HG02588 (cell line): ENCODE data around the gene CASP8.
"Not testable (repeated sequence)": the region's sequence is repeated elsewhere in the genome, so short reads cannot be mapped to it uniquely, and the experiment has no call there.

Experiments
- ATAC-seq: cut with Tn5 transposase; IDR thresholded peaks from one replicate; pipeline ENCODE4 v1.9.1; 2021; ENCODE audit warnings: mild to moderate bottlenecking, moderate library complexity; ENCODE audit not compliant: unreplicated experiment

The CASP8 gene

DNA sequence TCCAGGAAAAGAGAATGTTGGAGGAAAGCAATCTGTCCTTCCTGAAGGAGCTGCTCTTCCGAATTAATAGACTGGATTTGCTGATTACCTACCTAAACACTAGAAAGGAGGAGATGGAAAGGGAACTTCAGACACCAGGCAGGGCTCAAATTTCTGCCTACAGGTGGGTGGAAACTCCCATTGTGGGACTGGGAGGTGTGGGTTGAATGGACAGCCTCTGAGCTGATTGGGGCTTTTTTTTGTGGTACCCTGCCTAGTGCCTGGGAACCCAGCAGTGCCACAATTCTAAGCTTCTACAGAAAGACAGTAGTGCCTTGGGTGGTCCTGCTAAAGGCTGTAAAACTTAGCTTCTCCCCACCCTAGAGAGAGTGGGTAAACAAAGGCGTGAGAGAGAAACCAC lies 6.3 kb downstream of the CASP8 start:
- ATAC-seq = no peak

GRCh38 chr2:201267278-201268030 lies 7.1 kb downstream of the CASP8 start:
- ATAC-seq = no peak

DNA sequence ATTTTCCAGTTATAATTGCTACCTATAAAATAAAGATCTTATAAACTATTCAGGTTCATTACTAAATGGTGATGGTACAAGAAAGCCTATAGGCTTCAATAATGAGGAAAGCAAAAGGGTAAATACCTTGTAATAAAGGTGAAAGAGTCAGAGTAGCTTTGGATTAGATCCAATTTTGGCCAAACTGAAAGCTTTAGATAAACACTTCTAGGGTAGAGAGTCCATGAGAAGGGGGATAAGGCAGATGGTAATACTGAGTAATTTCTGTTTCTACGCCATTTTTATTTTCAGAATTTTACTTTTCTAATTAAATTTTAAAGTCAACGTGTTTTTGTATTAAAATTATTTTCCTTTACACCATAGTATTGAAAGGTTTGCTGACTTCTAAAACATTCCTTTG lies 9.4 kb downstream of the CASP8 start:
- ATAC-seq = no peak

GRCh38 chr2:201270293-201271001 lies 10.1 kb downstream of the CASP8 start:
- no peak for ATAC-seq

DNA sequence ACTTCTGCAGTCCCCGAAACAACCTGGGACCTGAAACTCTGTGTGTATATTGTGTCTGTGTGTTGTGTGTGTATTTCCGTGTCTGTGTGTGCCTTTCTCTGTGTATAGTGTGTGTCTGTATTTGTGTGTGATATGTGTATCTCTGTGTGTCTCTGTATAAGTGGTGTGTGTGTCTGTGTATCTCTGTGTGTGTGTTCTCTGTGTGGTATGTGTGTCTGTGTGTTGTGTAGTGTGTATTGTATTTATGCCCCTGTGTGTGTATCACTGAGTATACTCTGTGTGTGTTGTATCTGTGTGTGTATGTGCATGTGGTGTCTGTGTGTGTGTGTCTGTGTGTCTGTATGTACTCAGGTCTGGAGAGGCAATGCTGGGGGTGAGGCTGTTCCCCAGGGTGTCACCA lies 11.6 kb downstream of the CASP8 start:
- no peak for ATAC-seq

GRCh38 chr2:201273330-201273983 lies 13.1 kb downstream of the CASP8 start:
- ATAC-seq = no peak

GRCh38 chr2:201275069-201275468 lies 14.7 kb downstream of the CASP8 start:
- ATAC-seq = no peak

DNA sequence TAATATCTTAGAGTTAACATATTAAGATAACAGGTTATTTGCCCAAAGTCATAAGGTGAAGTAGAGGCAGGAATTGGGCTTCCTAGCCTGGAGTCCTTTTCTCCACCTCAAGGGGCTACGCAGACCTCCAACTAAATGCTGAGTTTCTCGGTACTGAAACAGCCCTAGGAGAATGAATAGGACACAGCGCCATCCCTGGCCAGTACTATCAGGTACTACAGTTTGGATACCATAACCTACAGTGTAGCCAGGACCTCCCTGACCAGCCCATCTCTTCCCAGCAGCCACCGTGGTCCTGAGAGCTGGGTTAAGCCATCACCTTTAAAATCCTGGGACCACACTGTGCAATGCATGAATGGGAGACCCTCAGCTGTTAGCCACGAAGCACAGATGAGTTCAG lies 15.7 kb downstream of the CASP8 start:
- ATAC-seq = no peak

- no peak for ATAC-seq
These were observed 16.2 kb downstream of the CASP8 start for GRCh38 chr2:201276511-201276910.

DNA sequence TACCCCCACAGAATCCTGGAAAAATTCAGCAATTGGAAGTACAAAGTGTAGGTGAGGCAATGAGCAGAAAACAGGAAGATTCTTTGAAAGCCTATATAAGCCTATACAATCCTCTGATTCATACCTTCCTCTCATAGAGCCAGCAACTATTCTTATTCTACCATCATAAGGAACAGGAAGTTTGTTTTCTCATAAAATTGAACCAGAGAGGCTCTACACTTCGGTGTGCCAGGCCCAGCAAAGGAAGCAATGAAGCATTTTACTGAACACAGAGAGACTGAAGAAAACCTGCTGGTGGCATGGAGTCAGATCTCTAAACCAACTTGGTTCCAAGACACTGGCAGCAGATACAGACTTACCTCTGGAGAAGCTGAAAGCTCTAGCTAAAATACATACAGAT lies 18.7 kb downstream of the CASP8 start:
- no peak for ATAC-seq

DNA sequence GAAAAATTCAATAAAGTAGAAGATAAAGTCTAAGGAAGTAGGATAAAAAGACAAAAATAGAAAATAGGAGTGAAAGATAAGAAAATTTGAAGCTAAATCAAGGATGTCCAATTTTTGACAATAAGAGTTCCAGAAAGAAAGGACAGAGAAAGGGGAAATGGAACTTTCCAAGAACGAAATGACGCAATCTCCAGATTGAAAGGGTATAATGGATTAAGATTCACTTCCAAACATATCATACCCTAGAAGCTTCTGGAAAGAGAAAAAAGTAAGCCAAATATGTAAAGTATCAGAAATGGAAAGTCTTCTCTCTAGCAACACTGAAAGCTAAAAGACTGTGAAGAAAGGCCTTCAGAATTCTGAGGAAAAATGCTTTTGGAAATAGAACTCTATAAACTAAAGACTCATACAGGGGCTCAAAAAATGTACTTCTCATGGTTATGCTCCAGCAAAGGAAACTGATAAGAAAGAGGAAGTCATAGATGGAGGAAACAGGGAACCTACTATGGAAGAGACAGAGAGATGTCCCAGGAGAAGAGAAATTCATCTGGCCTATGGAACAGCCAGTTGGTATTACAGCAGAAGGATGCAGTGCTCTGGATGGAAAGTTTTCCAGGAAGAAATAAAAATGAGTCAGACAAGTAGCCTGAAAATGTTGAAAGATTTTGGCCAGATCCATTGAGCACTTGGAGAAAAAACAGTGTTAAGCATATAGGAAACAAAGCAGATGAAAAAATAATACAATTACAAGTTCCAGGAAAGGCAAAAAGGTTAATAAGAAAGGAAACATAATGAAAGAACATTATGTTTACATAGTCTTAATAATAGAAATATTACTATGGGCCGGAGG lies 20.1 kb downstream of the CASP8 start:
- ATAC-seq = no peak

DNA sequence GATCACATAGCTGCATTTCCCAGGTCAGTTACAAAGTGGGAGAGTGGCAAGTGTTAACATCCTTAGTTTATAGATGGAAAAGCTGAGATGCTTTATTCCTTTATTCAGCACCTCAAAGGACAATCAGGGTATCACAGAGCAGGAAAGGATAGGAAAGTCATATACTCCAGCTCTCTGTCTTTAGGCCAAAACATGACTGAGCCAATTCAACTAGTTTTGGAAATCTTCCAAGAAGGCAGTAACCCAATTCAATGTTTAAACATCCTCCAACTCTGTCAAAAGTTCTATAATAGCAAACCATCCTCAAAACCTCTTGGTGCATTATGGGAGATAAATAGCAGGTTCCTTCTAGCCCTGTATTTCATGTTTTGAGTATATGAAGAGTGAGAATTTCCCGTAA lies 25.2 kb downstream of the CASP8 start:
- ATAC-seq = no peak

DNA sequence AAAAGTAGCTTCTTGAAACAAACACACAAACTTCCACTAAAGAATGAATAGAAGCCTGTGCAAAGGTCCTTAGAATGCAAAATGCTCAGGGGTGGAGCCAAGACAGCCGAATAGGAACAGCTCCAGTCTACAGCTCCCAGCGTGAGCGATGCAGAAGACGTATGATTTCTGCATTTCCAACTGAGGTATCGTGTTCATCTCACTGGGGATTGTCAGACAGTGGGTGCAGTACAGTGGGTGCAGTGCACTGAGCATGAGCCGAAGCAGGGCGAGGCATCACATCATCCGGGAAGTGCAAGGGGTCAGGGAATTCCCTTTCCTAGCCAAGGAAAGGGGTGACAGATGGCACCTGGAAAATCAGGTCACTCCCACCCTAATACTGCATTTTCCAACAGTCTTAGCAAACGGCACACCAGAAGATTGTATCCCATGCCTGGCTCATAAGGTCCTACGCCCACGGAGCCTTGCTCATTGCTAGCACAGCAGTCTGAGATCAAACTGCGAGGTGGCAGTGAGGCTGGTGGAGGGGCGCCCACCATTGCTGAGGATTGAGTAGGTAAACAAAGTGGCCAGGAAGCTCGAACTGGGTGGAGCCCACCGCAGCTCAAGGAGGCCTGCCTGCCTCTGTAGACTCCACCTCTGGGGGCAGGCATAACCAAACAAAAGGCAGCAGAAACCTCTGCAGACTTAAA lies 30.3 kb downstream of the CASP8 start:
- ATAC-seq = not testable (repeated sequence)

- no peak for ATAC-seq
These were observed 38.2 kb downstream of the CASP8 start for GRCh38 chr2:201298462-201299052.

GRCh38 chr2:201299929-201300328 lies 39.6 kb downstream of the CASP8 start:
- not testable (repeated sequence) for ATAC-seq

- ATAC-seq = no peak
These were observed 47.5 kb downstream of the CASP8 start for GRCh38 chr2:201307876-201308275.

DNA sequence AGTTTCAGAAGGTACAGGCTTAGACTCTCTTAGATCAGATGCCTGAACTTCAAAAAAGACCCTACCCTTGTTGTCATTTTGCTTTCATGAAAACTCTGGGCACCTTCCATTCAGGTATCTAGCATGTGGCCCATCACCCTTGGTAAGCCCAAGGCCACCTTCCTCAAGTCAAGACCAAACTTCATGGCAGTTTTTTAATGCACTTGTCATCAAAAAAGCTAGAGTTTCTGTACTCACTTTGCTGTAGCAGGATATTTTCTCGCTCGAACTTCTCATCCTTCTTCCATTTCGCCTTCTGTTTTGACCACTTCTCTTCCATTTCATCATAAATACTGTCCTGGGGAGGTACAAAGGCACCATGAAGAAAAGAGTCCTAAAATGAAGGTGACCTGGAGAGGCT lies 48.6 kb downstream of the CASP8 start:
- no peak for ATAC-seq

DNA sequence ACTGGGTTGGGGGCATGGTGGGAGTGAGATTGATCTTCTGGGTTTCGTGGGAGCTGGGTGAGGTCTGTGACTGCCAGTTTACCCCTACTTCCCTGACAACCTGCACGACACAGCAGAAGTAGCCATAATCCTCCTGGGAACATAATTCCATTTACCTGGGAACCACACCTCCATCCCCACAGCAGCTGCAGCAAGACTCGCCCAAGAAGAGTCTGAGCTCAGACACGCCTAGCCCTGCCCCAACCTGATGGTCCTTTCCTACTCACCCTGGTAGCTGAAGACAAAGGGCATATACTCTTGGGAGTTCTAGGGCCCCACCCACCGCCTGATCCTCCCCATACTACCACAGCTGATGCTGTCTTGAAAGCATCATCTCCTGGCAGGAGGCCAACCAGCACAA lies 53.0 kb downstream of the CASP8 start:
- no peak for ATAC-seq

GRCh38 chr2:201319511-201319910 lies 59.2 kb downstream of the CASP8 start:
- ATAC-seq = no peak

DNA sequence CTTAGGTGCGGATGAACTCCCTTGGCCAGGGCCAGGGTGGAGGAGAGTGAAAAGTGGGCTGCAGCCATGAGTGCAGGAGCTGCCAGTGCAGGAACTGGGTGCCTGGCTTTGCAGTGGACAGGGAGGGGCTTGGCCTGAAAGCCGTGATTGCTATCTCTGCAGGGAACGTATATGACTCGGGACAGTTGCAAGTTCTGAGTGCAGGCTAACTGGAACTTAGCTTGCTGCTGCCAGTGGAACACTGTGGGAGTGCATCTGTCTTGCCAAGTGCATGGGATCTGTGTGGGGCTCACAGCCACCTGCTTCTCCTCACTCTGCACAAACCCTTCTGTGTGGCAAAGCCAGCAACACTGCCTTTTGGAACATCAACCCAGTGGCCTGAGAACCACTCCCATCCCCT lies 59.9 kb downstream of the CASP8 start:
- ATAC-seq = no peak
